GM12801 (cell line): Measurements from ENCODE around the gene HEATR5B.

ENCODE experiments used
- CTCF ChIP-seq: IDR thresholded peaks from one replicate; pipeline ENCODE4 v1.5.1; 2011; ENCODE audit warnings: control low read depth; ENCODE audit not compliant: insufficient read length; ENCODE audit errors: extremely low read depth

Gene HEATR5B

GRCh38 chr2:37000318-37000717 lies 83.9 kb downstream of the HEATR5B start:
- TF ChIP-seq CTCF: no peak

- TF ChIP-seq CTCF: no peak
Measured at GRCh38 chr2:36993841-36994620, 90.1 kb downstream of the HEATR5B start.

GRCh38 chr2:36988008-36988407 lies 96.2 kb downstream of the HEATR5B start:
- TF ChIP-seq CTCF: no peak

- TF ChIP-seq CTCF: no peak
Measured at GRCh38 chr2:36982467-36982866, 101.7 kb downstream of the HEATR5B start.

- TF ChIP-seq CTCF: no peak
Measured at GRCh38 chr2:36981911-36982310, 102.3 kb downstream of the HEATR5B start.

GRCh38 chr2:36976065-36976464 lies 108.1 kb downstream of the HEATR5B start:
- TF ChIP-seq CTCF: no peak

- no peak for TF ChIP-seq CTCF
Measured at GRCh38 chr2:36975306-36975705, 108.9 kb downstream of the HEATR5B start.
